NCI-H345 treated with DMSO at 0.1 percent for 48 hours (cell line): ENCODE measurements around the gene PRRT2.

Experiments used
- DNase-seq: peaks from one replicate; lab custom pipeline; 2025; ENCODE audit not compliant: unreplicated experiment; lab: John Stamatoyannopoulos, UW

The PRRT2 gene

DNA sequence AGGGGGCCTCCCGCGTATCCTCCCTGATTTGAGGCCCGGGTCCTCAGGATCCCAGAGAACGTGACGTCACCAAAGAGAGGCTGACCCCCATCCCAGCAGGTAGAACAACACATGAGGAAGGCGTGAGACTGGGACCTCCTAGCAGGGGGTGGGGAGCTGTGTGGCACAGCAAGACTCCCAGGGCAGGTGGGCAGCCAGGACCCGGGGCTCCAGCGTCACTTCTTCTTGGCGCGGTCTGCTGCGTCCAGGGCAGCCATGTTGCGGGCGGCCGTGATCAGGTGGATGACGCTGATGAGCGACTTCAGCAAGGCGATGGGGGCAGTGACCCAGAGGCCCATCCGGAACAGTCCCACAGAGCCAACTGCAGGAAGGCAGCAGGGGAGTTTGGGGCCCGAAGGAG lies 47.0 kb downstream of the PRRT2 start:
- no peak for DNase-seq

DNA sequence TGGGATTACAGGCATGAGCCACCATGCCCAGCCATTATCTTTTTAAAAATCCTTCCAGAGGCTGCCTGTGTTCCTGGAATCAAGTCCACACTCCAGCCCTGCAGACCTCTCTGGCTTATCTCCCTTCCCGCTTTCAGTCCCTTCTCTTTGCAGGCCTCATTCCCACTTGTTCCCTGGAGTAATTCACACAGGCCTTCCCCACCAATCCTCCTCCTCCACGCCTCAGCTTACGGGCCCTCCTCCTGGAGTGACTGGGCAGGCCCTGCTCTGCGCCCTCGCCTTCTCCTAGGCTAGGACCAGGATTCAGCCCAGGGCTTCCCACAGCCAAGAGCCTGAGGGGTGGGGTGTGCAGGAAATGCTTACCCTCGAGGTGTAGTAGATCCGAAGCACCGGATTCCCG lies 48.2 kb downstream of the PRRT2 start:
- no peak for DNase-seq

DNA sequence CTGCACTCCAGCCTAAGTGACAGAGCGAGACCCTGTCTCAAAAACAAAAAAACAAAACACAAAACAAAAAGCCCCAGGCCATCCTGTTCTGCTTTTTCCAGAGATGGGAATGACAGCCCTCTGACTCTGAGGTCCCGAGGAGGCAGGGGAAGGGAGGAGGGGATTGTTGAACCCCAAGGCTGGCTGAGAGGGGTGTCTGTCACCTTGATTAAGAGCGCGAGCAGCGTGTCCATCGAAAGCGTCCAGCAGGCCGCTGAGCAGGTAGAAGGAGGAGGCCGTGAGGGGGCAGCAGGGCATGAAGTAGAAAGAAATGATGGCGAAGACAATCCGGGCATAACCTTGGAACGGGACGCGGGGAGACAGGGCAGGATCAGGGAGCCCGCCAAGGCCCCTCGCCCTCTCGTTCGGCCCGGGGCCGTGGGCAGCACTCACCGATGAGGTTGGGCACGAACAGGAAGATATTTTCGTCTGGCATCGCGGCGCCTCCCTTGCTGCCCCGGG lies 50.4 kb downstream of the PRRT2 start:
- no peak for DNase-seq

DNA sequence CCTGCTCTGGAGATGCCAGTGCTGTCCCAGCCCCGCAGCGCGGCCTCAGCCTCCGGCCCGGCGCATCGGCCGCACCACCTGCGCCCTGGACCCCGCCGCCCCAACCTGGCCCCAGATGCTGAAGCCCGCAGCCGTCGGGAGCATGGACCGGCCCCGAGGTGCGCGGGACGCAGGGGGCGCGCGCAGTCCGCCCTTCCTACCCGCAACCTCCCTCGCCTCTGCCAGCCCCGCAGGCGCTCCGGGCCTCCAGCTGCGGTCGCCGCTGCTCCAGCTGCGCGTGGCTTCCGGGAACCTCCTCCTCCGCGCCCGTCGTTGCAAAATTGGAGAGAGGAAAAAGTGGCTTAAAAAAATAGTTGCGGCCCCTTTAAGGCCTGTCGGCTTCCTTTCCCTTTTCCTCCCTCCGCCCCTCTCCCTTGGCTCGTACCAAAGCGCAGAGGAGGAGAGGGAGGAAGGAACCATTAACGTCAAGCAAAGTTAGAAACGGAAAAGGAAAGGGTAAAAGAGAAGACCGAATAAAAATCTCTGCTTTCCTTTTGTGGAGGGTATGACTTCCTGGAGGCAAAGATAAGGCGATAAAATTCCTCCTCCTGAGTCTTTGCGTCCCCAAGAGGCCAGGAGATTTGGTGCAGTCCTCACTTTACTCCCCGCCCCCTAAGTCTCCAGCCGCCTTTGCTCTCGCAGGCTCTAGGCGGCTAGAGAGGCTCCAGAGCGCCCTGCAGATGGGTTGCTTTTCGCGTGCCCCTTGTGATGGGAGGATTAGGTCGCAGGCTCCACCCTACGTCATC lies 51.1 kb downstream of the PRRT2 start, which contains the start of gene CDIPT:
Gene CDIPT, minus strand, starts transcription at position 343 of the 785 bp plus-strand sequence. CDS start 369 bp downstream, outside the sequence.
- DNase-seq, result peak; percentile 96

DNA sequence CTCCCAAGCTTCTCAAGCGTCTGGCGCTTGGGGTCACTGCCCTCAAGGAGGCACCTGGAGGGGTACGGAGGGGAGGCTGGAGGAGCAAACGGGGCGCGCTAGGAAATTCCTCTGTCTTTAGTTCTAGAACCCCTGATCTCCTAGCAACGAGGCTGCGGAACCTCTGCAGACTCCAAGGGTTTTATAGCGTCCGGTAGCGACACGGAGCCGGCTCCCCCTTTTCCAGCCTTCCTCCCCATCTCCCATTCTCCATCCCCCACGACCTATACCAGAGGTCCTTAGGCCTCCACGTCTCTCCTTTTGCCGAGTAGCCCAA lies 51.6 kb downstream of the PRRT2 start:
- DNase-seq, result no peak

DNA sequence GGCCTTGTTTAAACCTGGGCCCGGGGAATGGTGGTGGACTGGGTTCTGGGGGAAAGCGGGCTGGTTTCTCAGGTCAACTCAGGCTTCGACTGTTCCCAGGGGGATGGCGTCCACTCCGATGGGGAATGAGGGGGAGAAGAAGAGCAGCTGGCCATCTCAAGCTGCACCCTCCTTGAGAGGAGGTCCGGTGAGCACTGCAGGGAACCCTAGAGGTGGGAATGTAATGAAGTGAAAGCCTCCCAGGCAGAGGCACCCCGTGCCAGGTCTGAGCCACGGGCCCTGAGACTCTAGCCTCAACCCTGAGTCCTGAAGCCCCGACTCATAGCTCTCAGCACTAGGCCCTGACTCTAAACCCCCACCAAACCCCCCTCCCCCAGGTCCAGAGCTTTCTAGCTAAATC lies 52.2 kb downstream of the PRRT2 start:
- DNase-seq, result no peak
